Uterus (tissue), 4 donors: Measurements from ENCODE around the gene SNU13. TPM values are rescaled to one million over a fixed set of nuclear protein-coding genes. Genes with fewer than 3 reads are reported as not detected.

Experiments used
- DNase-seq, 2 donors: peaks; one replicate each; pipeline ENCODE4 v3.0.0-alpha.2; 2019 to 2020
- H3K27ac ChIP-seq, 2 donors: fragments of 200-600 bp; sonication (generic); 1 replicate in 1 of 2; 2 replicates in 1 of 2; pipeline ENCODE4 v1.5.1; 2016 to 2018
- H3K27me3 ChIP-seq, 2 donors: fragments of 200-600 bp; sonication (generic); one replicate each; pipeline ENCODE4 v1.5.1; 2018 to 2019; ENCODE audit warnings: control low read depth in 1 of 2
- H3K36me3 ChIP-seq, 2 donors: fragments of 200-600 bp; sonication (generic); one replicate each; pipeline ENCODE4 v1.5.1; 2019; ENCODE audit warnings: control low read depth in 1 of 2
- H3K4me1 ChIP-seq, 2 donors: fragments of 200-600 bp; sonication (generic); one replicate each; pipeline ENCODE4 v1.5.1; 2018 to 2019; ENCODE audit warnings: control low read depth in 1 of 2
- H3K4me3 ChIP-seq, 2 donors: fragments of 200-600 bp; sonication (generic); 1 replicate in 1 of 2; 2 replicates in 1 of 2; pipeline ENCODE4 v1.5.1; 2018 to 2019; ENCODE audit warnings: mild to moderate bottlenecking in 1 of 2
- H3K9me3 ChIP-seq, 2 donors: fragments of 200-600 bp; sonication (generic); one replicate each; pipeline ENCODE4 v1.5.1; 2019; ENCODE audit warnings: control low read depth in 1 of 2
- CTCF ChIP-seq, 4 experiments: fragments of 200-600 bp in 2 of 4; fragments of 450-650 bp in 2 of 4; sonication (generic) in 2 of 4; IDR thresholded peaks; one replicate each; pipeline ENCODE4 v1.5.1; 2016 to 2019; ENCODE audit warnings: antibody characterized with exemption in 4 of 4, mild to moderate bottlenecking in 2 of 4, moderate library complexity in 1 of 4
- POLR2A ChIP-seq, 2 donors: fragments of 450-650 bp; IDR thresholded peaks; one replicate each; pipeline ENCODE4 v1.6.1; 2016; ENCODE audit warnings: antibody characterized with exemption in 2 of 2, mild to moderate bottlenecking in 1 of 2, moderate library complexity in 1 of 2
- intact Hi-C: fragments of 100-400 bp; cut with DNase I; formaldehyde crosslinking; loops from one replicate; pipeline ENCODE4 v1.15.1; 2023; ENCODE audit warnings: low total_unique reads
- total RNA-seq, 4 donors: library from RNA; depleted of rRNA in 3 of 4; stranded (reverse); fragments of >200 nt in 3 of 4; gene quantifications; one replicate each; pipeline versions ENCODE4 v1.1.0 to v1.2.4, GENCODE V29; 2014 to 2023
- donor health status: DM: yes; HTN: yes; CAD: no.

The SNU13 gene
- total RNA-seq, 4 donors from 2014 or later = 62.1 to 136 (median 96.2) TPM

GRCh38 chr22:41661088-41661487 is 27.6 kb downstream of the SNU13 start:
- Histone ChIP-seq H3K9me3 (no peaks in the 10 kb centered on the region), H3K27ac (no peak overlapping the region), H3K4me1 (no peaks in the 10 kb centered on the region), H3K36me3 (no peaks in the 10 kb centered on the region), H3K4me3 (no peak overlapping the region), H3K27me3 (no peaks in the 10 kb centered on the region)
- intact Hi-C loops = no loop called here
- DNase-seq = no peak
- TF ChIP-seq CTCF (IDR thresholded peaks at IDR 0.05) (no peak), POLR2A (IDR thresholded peaks at IDR 0.05) (no peak)

- Histone ChIP-seq H3K27me3 (no peaks in the 10 kb centered on the region), H3K36me3 (no peaks in the 10 kb centered on the region), H3K27ac (no peak overlapping the region), H3K4me1 (no peaks in the 10 kb centered on the region), H3K9me3 (no peaks in the 10 kb centered on the region), H3K4me3 (no peak overlapping the region)
- no peak for TF ChIP-seq CTCF (IDR thresholded peaks at IDR 0.05)
- TF ChIP-seq POLR2A (IDR thresholded peaks at IDR 0.05) = no peak
- intact Hi-C loops = no loop called here
- DNase-seq = no peak
These were observed 28.3 kb downstream of the SNU13 start for GRCh38 chr22:41660416-41660815.

- Histone ChIP-seq H3K4me1 (no peaks in the 10 kb centered on the region), H3K27me3 (no peaks in the 10 kb centered on the region), H3K9me3 (no peaks in the 10 kb centered on the region), H3K4me3 (no peak overlapping the region), H3K36me3 (no peaks in the 10 kb centered on the region), H3K27ac (no peak overlapping the region)
- intact Hi-C loops = no loop called here
- no peak for DNase-seq
- TF ChIP-seq CTCF (IDR thresholded peaks at IDR 0.05) (no peak), POLR2A (IDR thresholded peaks at IDR 0.05) (no peak)
These were observed 28.7 kb downstream of the SNU13 start for GRCh38 chr22:41659941-41660340.

- TF ChIP-seq POLR2A (IDR thresholded peaks at IDR 0.05) = no peak
- no peak for TF ChIP-seq CTCF (IDR thresholded peaks at IDR 0.05)
- no peak for DNase-seq
- Histone ChIP-seq H3K27ac (no peak overlapping the region), H3K4me3 (no peak overlapping the region), H3K9me3 (no peaks in the 10 kb centered on the region), H3K36me3 (no peaks in the 10 kb centered on the region), H3K27me3 (no peaks in the 10 kb centered on the region), H3K4me1 (no peaks in the 10 kb centered on the region)
- intact Hi-C loops = no loop called here
These were observed 29.8 kb downstream of the SNU13 start for GRCh38 chr22:41658869-41659268.

- no peaks in the 10 kb centered on the region for H3K36me3 ChIP-seq
- no peak for TF ChIP-seq POLR2A (IDR thresholded peaks at IDR 0.05)
- TF ChIP-seq CTCF (IDR thresholded peaks at IDR 0.05) = no peak
- intact Hi-C loops = no loop called here
- H3K27me3 ChIP-seq = no peaks in the 10 kb centered on the region
- H3K27ac ChIP-seq = no peak overlapping the region
- H3K4me1 ChIP-seq = no peaks in the 10 kb centered on the region
- no peak for DNase-seq
- no peaks in the 10 kb centered on the region for H3K9me3 ChIP-seq
- no peak overlapping the region for H3K4me3 ChIP-seq
These were observed 31.0 kb downstream of the SNU13 start for GRCh38 chr22:41657709-41658108.
